ENCODE measurements around the gene DACH1. TPM values are rescaled to one million over a fixed set of nuclear protein-coding genes. Genes with fewer than 3 reads are reported as not detected.

DACH1 gene
- total RNA-seq, 2 experiments from 2014 or later, result not detected

DNA sequence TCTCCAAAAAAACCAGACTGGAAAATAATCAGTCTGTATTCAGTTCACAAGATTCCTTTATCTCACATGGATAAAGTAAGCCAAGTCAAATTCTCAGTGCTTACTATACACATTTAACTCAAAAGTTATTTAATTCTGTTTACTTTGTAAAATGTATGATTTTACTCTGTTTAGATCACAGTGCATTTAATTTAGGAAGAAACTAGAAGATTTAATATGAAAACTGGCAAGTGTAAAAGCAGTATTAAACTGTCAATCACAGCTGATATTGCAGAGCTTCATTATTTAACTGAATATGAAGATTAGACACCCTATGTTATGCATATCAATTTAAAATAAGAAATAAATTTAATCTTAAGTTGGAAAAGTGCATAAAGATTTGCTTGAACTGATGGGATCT is 78.0 kb downstream of the DACH1 start:
- DNase-seq (ENCODE audit: low spot score), result no peak
- intact Hi-C loops (cut with micrococcal nuclease; ENCODE audit: unreplicated experiment), result no loop called here
- Histone ChIP-seq H4K20me1 (ENCODE audit: insufficient read depth, low read length) (no peaks in the 10 kb centered on the region), H2AFZ (ENCODE audit: low read length) (no peak overlapping the region), H3K79me2 (ENCODE audit: insufficient read depth, low read depth, low read length) (no peaks in the 10 kb centered on the region), H3K9me2 (ENCODE audit: insufficient read depth, low read length) (no peaks in the 10 kb centered on the region), H3K27ac (ENCODE audit: low read depth, low read length, poor library complexity, severe bottlenecking) (no peak overlapping the region), H3K36me3 (ENCODE audit: insufficient read depth, low read length) (no peaks in the 10 kb centered on the region), H3K4me3 (ENCODE audit: low read depth, low read length, poor library complexity, severe bottlenecking) (no peak overlapping the region), H3K9me3 (ENCODE audit: low read length) (no peaks in the 10 kb centered on the region), H3K4me1 (ENCODE audit: insufficient read depth, low read length, poor library complexity, severe bottlenecking) (no peaks in the 10 kb centered on the region), H3K4me2 (ENCODE audit: low read length) (no peak overlapping the region)
- no TSS peak for BruUV-seq (replicated peaks)
- ChIA-PET CTCF (ENCODE audit: unreplicated experiment) (no interaction called here), POLR2A (no interaction called here)
- TF ChIP-seq CTCF (conservative IDR thresholded peaks at IDR 0.05; ENCODE audit: low read length), result no peak
- TF ChIP-seq EZH2phosphoT487 (IDR thresholded peaks at IDR 0.05; ENCODE audit: borderline replicate concordance, low read depth, low read length), result no peak

GRCh38 chr13:71787414-71787813 is 79.6 kb downstream of the DACH1 start:
- ChIA-PET CTCF (ENCODE audit: unreplicated experiment) (no interaction called here), POLR2A (no interaction called here)
- DNase-seq (ENCODE audit: low spot score), result no peak
- Histone ChIP-seq H3K79me2 (ENCODE audit: insufficient read depth, low read depth, low read length) (no peaks in the 10 kb centered on the region), H2AFZ (ENCODE audit: low read length) (no peak overlapping the region), H3K9me2 (ENCODE audit: insufficient read depth, low read length) (no peaks in the 10 kb centered on the region), H3K27ac (ENCODE audit: low read depth, low read length, poor library complexity, severe bottlenecking) (no peak overlapping the region), H3K4me2 (ENCODE audit: low read length) (no peak overlapping the region), H3K9me3 (ENCODE audit: low read length) (no peaks in the 10 kb centered on the region), H3K4me3 (ENCODE audit: low read depth, low read length, poor library complexity, severe bottlenecking) (no peak overlapping the region), H3K36me3 (ENCODE audit: insufficient read depth, low read length) (no peaks in the 10 kb centered on the region), H3K4me1 (ENCODE audit: insufficient read depth, low read length, poor library complexity, severe bottlenecking) (no peaks in the 10 kb centered on the region), H4K20me1 (ENCODE audit: insufficient read depth, low read length) (no peaks in the 10 kb centered on the region)
- intact Hi-C loops (cut with micrococcal nuclease; ENCODE audit: unreplicated experiment), result no loop called here
- TF ChIP-seq CTCF (conservative IDR thresholded peaks at IDR 0.05; ENCODE audit: low read length) (no peak), EZH2phosphoT487 (IDR thresholded peaks at IDR 0.05; ENCODE audit: borderline replicate concordance, low read depth, low read length) (no peak)
- no TSS peak for BruUV-seq (replicated peaks)

- H3K4me1 ChIP-seq (ENCODE audit: insufficient read depth, low read length, poor library complexity, severe bottlenecking), result no peaks in the 10 kb centered on the region
- no peaks in the 10 kb centered on the region for H4K20me1 ChIP-seq (ENCODE audit: insufficient read depth, low read length)
- H3K27ac ChIP-seq (ENCODE audit: low read depth, low read length, poor library complexity, severe bottlenecking), result no peak overlapping the region
- H3K79me2 ChIP-seq (ENCODE audit: insufficient read depth, low read depth, low read length), result no peaks in the 10 kb centered on the region
- no peaks in the 10 kb centered on the region for H3K9me2 ChIP-seq (ENCODE audit: insufficient read depth, low read length)
- no peaks in the 10 kb centered on the region for H3K36me3 ChIP-seq (ENCODE audit: insufficient read depth, low read length)
- BruUV-seq (replicated peaks), result no TSS peak
- TF ChIP-seq CTCF (conservative IDR thresholded peaks at IDR 0.05; ENCODE audit: low read length), result no peak
- no peak for TF ChIP-seq EZH2phosphoT487 (IDR thresholded peaks at IDR 0.05; ENCODE audit: borderline replicate concordance, low read depth, low read length)
- intact Hi-C loops (cut with micrococcal nuclease; ENCODE audit: unreplicated experiment), result no loop called here
- DNase-seq (ENCODE audit: low spot score), result no peak
- H2AFZ ChIP-seq (ENCODE audit: low read length), result no peak overlapping the region
- ChIA-PET CTCF (ENCODE audit: unreplicated experiment) (no interaction called here), POLR2A (no interaction called here)
- H3K9me3 ChIP-seq (ENCODE audit: low read length), result no peaks in the 10 kb centered on the region
- H3K4me2 ChIP-seq (ENCODE audit: low read length), result no peak overlapping the region
- H3K4me3 ChIP-seq (ENCODE audit: low read depth, low read length, poor library complexity, severe bottlenecking), result no peak overlapping the region
These were observed 80.1 kb downstream of the DACH1 start for GRCh38 chr13:71786875-71787274.

Data from OCI-LY7 (cell line).